ENCODE results near the gene MKI67. TPM values are rescaled to one million over a fixed set of nuclear protein-coding genes. Genes with fewer than 3 reads are reported as not detected.

Gene MKI67
- total RNA-seq, 1 experiment from 2014 or later, result 151 TPM

GRCh38 chr10:128137877-128138276, 11.7 kb upstream of the MKI67 start:
- ATAC-seq, result no peak
- H3K27ac ChIP-seq (ENCODE audit: low read length), result no peak overlapping the region
- no peak for DNase-seq (ENCODE audit: low read depth, low spot score)
- ChIA-PET CTCF (interaction anchor here (0.7 to 1.0 kb wide), 2 partner anchors 12 to 427 kb away, joined by 3 to 6 read pairs; no protein-coding TSS in a partner anchor), POLR2A (no interaction called here)
- H3K4me1 ChIP-seq (ENCODE audit: control insufficient read depth, insufficient read depth, low read length), result no peaks in the 10 kb centered on the region
- TF ChIP-seq TCF7L2 (IDR thresholded peaks at IDR 0.05; ENCODE audit: low read depth, low read length), result no peak
- in situ Hi-C loops (cut with HindIII; ENCODE audit: low pct_unique_long_range_greater_than_20kb, low sequenced_read_pairs), result no loop called here
- intact Hi-C loops (cut with micrococcal nuclease; ENCODE audit: unreplicated experiment), result no loop called here
- no peak overlapping the region for H3K4me3 ChIP-seq (ENCODE audit: low read depth in 2 of 2, low read length in 2 of 2)
- H3K36me3 ChIP-seq (ENCODE audit: control insufficient read depth, insufficient read depth, low read length), result no peaks in the 10 kb centered on the region
- BruUV-seq (replicated peaks), result no TSS peak
- no peaks in the 10 kb centered on the region for H3K9me3 ChIP-seq (ENCODE audit: control insufficient read depth, insufficient read depth, low read depth, low read length)
- H3K27me3 ChIP-seq (ENCODE audit: control insufficient read depth, insufficient read depth, low read length), result no peaks in the 10 kb centered on the region

- TF ChIP-seq TCF7L2 (IDR thresholded peaks at IDR 0.05; ENCODE audit: low read depth, low read length) (no peak), POLR2AphosphoS5 (IDR thresholded peaks at IDR 0.05; ENCODE audit: low read depth, low read length) (no peak), CTCF (IDR thresholded peaks at IDR 0.05) (no peak), REST (IDR thresholded peaks at IDR 0.05; ENCODE audit: insufficient read depth in 1 of 2, low read depth in 2 of 2, low read length in 1 of 2) (no peak), SIN3A (IDR thresholded peaks at IDR 0.05; ENCODE audit: borderline replicate concordance, insufficient read depth, low read depth, low read length) (no peak)
- no TSS peak for BruUV-seq (replicated peaks)
- in situ Hi-C loops (cut with HindIII; ENCODE audit: low pct_unique_long_range_greater_than_20kb, low sequenced_read_pairs), result no loop called here
- Histone ChIP-seq H3K36me3 (ENCODE audit: control insufficient read depth, insufficient read depth, low read length) (peaks cover 5% of the 10 kb centered on the region; the same call in 1 of the 2 replicates), H3K9me3 (ENCODE audit: control insufficient read depth, insufficient read depth, low read depth, low read length) (no peaks in the 10 kb centered on the region), H3K27me3 (ENCODE audit: control insufficient read depth, insufficient read depth, low read length) (no peaks in the 10 kb centered on the region), H3K4me3 (ENCODE audit: low read depth in 2 of 2, low read length in 2 of 2) (no peak overlapping the region), H3K27ac (ENCODE audit: low read length) (no peak overlapping the region), H3K4me1 (ENCODE audit: control insufficient read depth, insufficient read depth, low read length) (peaks cover 5% of the 10 kb centered on the region)
- DNase-seq (ENCODE audit: low read depth, low spot score), result no peak
- ChIA-PET CTCF (no interaction called here), POLR2A (no interaction called here)
- intact Hi-C loops (cut with micrococcal nuclease; ENCODE audit: unreplicated experiment), result no loop called here
- no peak for ATAC-seq
Observed at GRCh38 chr10:128130051-128130450, 3.8 kb upstream of the MKI67 start.

GRCh38 chr10:128128582-128128981, 2.4 kb upstream of the MKI67 start:
- no peak for ATAC-seq
- Histone ChIP-seq H3K9me3 (ENCODE audit: control insufficient read depth, insufficient read depth, low read depth, low read length) (no peaks in the 10 kb centered on the region), H3K4me1 (ENCODE audit: control insufficient read depth, insufficient read depth, low read length) (peaks cover 16% of the 10 kb centered on the region), H3K27me3 (ENCODE audit: control insufficient read depth, insufficient read depth, low read length) (no peaks in the 10 kb centered on the region), H3K27ac (ENCODE audit: low read length) (no peak overlapping the region), H3K36me3 (ENCODE audit: control insufficient read depth, insufficient read depth, low read length) (peaks cover 10% of the 10 kb centered on the region), H3K4me3 (ENCODE audit: low read depth in 2 of 2, low read length in 2 of 2) (no peak overlapping the region)
- no peak for TF ChIP-seq POLR2AphosphoS5 (IDR thresholded peaks at IDR 0.05; ENCODE audit: low read depth, low read length)
- TF ChIP-seq TCF7L2 (IDR thresholded peaks at IDR 0.05; ENCODE audit: low read depth, low read length), result no peak
- no peak for TF ChIP-seq CTCF (IDR thresholded peaks at IDR 0.05)
- TF ChIP-seq SIN3A (IDR thresholded peaks at IDR 0.05; ENCODE audit: borderline replicate concordance, insufficient read depth, low read depth, low read length), result no peak
- no peak for TF ChIP-seq REST (IDR thresholded peaks at IDR 0.05; ENCODE audit: insufficient read depth in 1 of 2, low read depth in 2 of 2, low read length in 1 of 2)
- BruUV-seq (replicated peaks), result no TSS peak
- in situ Hi-C loops (cut with HindIII; ENCODE audit: low pct_unique_long_range_greater_than_20kb, low sequenced_read_pairs), result no loop called here
- DNase-seq (ENCODE audit: low read depth, low spot score), result no peak
- POLR2A ChIA-PET, result interaction anchor here (0.7 kb wide), 1 partner anchor 13 kb away, joined by 5 read pairs; no protein-coding TSS in a partner anchor
- CTCF ChIA-PET, result no interaction called here
- intact Hi-C loops (cut with micrococcal nuclease; ENCODE audit: unreplicated experiment), result no loop called here

Measured in Panc1 (cell line).